GM23338 (cell line): Measurements from ENCODE around the gene CCDC197. TPM values are rescaled to one million over a fixed set of nuclear protein-coding genes. Genes with fewer than 3 reads are reported as not detected.

ENCODE experiments used
- ATAC-seq: fragments of 200-7000 bp; cut with Tn5 transposase; 3 replicates; pipeline ENCODE4 v1.9.1; 2020
- DNase-seq: peaks from one replicate; pipeline ENCODE4 v3.0.0-alpha.2; 2015; ENCODE audit warnings: low spot score
- H2AFZ ChIP-seq: fragments of 200-600 bp; sonication (generic); 2 replicates; pipeline ENCODE4 v1.8.0; 2016; ENCODE audit warnings: antibody characterized with exemption, mild to moderate bottlenecking, moderate library complexity
- H3F3A ChIP-seq: fragments of 200-600 bp; sonication (generic); replicated peaks from 2 replicates; pipeline ENCODE4 v1.8.0; 2017; ENCODE audit warnings: antibody characterized with exemption, mixed run types, low read depth
- H3K27ac ChIP-seq: fragments of 200-600 bp; sonication (generic); 2 replicates; pipeline ENCODE4 v1.6.1; 2016; ENCODE audit warnings: low read depth
- H3K27me3 ChIP-seq: fragments of 200-600 bp; sonication (generic); 2 replicates; pipeline ENCODE4 v1.8.0; 2016; ENCODE audit warnings: mild to moderate bottlenecking, mixed run types, moderate library complexity; ENCODE audit not compliant: insufficient read depth
- H3K36me3 ChIP-seq: fragments of 200-600 bp; sonication (generic); 2 replicates; pipeline ENCODE4 v1.8.0; 2016; ENCODE audit warnings: mild to moderate bottlenecking; ENCODE audit not compliant: insufficient read depth
- H3K4me1 ChIP-seq: fragments of 200-600 bp; sonication (generic); 2 replicates; pipeline ENCODE4 v1.8.0; 2016; ENCODE audit warnings: mild to moderate bottlenecking, moderate library complexity; ENCODE audit not compliant: insufficient read depth
- H3K4me2 ChIP-seq: fragments of 200-600 bp; sonication (generic); 2 replicates; pipeline ENCODE4 v1.7.1; 2017; ENCODE audit warnings: mixed run types
- H3K4me3 ChIP-seq: fragments of 200-600 bp; sonication (generic); 2 replicates; pipeline ENCODE4 v1.6.1; 2016; ENCODE audit warnings: mixed run types
- H3K79me2 ChIP-seq: fragments of 200-600 bp; sonication (generic); replicated peaks from 2 replicates; pipeline ENCODE4 v1.8.0; 2017; ENCODE audit warnings: mild to moderate bottlenecking; ENCODE audit not compliant: insufficient read depth
- H3K9me2 ChIP-seq: fragments of 200-600 bp; sonication (generic); 2 replicates; pipeline ENCODE4 v1.8.0; 2017; ENCODE audit not compliant: insufficient read depth
- H4K20me1 ChIP-seq: fragments of 200-600 bp; sonication (generic); replicated peaks from 2 replicates; pipeline ENCODE4 v1.8.0; 2017; ENCODE audit warnings: mild to moderate bottlenecking; ENCODE audit not compliant: insufficient read depth
- H3K27ac Mint-ChIP-seq: 2 replicates; pipeline ENCODE4 v1.8.0; 2020; ENCODE audit warnings: inconsistent platforms, mild to moderate bottlenecking, moderate library complexity, mixed read lengths
- H3K27me3 Mint-ChIP-seq: 3 replicates; pipeline ENCODE4 v1.8.0; 2022; ENCODE audit warnings: low read depth, mild to moderate bottlenecking, moderate library complexity, mixed read lengths, inconsistent platforms; ENCODE audit not compliant: insufficient read depth, poor library complexity
- H3K36me3 Mint-ChIP-seq: 3 replicates; pipeline ENCODE4 v1.8.0; 2021; ENCODE audit warnings: low read depth, mild to moderate bottlenecking, inconsistent platforms, moderate library complexity, mixed read lengths
- H3K4me1 Mint-ChIP-seq: 3 replicates; pipeline ENCODE4 v1.8.0; 2020; ENCODE audit warnings: mild to moderate bottlenecking, inconsistent platforms, mixed read lengths
- H3K4me3 Mint-ChIP-seq: 3 replicates; pipeline ENCODE4 v1.8.0; 2021; ENCODE audit warnings: moderate library complexity, mild to moderate bottlenecking, inconsistent platforms, mixed read lengths
- H3K9me3 Mint-ChIP-seq: 3 replicates; pipeline ENCODE4 v1.8.0; 2020; ENCODE audit warnings: moderate library complexity, mild to moderate bottlenecking, inconsistent platforms, mixed read lengths
- CREB1 ChIP-seq: fragments of 250-450 bp; sonication (Bioruptor Pico); IDR thresholded peaks from 2 replicates; pipeline ENCODE4 v1.5.0; 2020; ENCODE audit warnings: low read depth, mild to moderate bottlenecking, moderate library complexity
- CTCF ChIP-seq, 2 experiments: fragments of 200-600 bp in 1 of 2; sonication (generic) in 1 of 2; conservative IDR thresholded peaks; 2 replicates each; pipeline versions ENCODE4 v1.5.1 to v1.6.1; 2016 to 2017; ENCODE audit warnings: antibody characterized with exemption in 2 of 2, low read depth in 2 of 2, mild to moderate bottlenecking in 2 of 2, moderate library complexity in 1 of 2
- ETS1 ChIP-seq: IDR thresholded peaks from 2 replicates; pipeline ENCODE4 v1.6.1; 2016; ENCODE audit warnings: antibody characterized with exemption
- EZH2 ChIP-seq: fragments of 200-600 bp; sonication (generic); IDR thresholded peaks from one replicate; pipeline ENCODE4 v1.8.0; 2017; ENCODE audit warnings: antibody characterized with exemption, mild to moderate bottlenecking, low read depth; ENCODE audit not compliant: unreplicated experiment
- EZH2phosphoT487 ChIP-seq: fragments of 200-600 bp; sonication (generic); IDR thresholded peaks from one replicate; pipeline ENCODE4 v1.8.1; 2018; ENCODE audit warnings: antibody characterized with exemption; ENCODE audit not compliant: unreplicated experiment
- JUNB ChIP-seq: IDR thresholded peaks from one replicate; pipeline ENCODE4 v1.6.1; 2016; ENCODE audit warnings: antibody characterized with exemption; ENCODE audit not compliant: unreplicated experiment
- NANOG ChIP-seq: IDR thresholded peaks from 2 replicates; pipeline ENCODE4 v1.6.1; 2016; ENCODE audit warnings: antibody characterized with exemption, borderline replicate concordance
- POLR2AphosphoS5 ChIP-seq: IDR thresholded peaks from 2 replicates; pipeline ENCODE4 v1.6.1; 2016; ENCODE audit warnings: antibody characterized with exemption, low read depth
- REST ChIP-seq: IDR thresholded peaks from one replicate; pipeline ENCODE4 v1.6.1; 2018; ENCODE audit warnings: antibody characterized with exemption; ENCODE audit not compliant: unreplicated experiment
- STAT1 ChIP-seq: IDR thresholded peaks from one replicate; pipeline ENCODE4 v1.6.1; 2016; ENCODE audit warnings: antibody characterized with exemption; ENCODE audit not compliant: unreplicated experiment
- ZNF114 ChIP-seq: fragments of 250-450 bp; sonication (Bioruptor Pico); IDR thresholded peaks from 2 replicates; pipeline ENCODE4 v1.5.0; 2020; ENCODE audit warnings: mild to moderate bottlenecking, moderate library complexity
- ZNF331 ChIP-seq: fragments of 250-450 bp; sonication (Bioruptor Pico); IDR thresholded peaks from 2 replicates; pipeline ENCODE4 v1.5.0; 2020; ENCODE audit warnings: low read depth, mild to moderate bottlenecking, moderate library complexity
- ZNF462 ChIP-seq: fragments of 250-450 bp; sonication (Bioruptor Pico); IDR thresholded peaks from 2 replicates; pipeline ENCODE4 v1.5.0; 2020; ENCODE audit warnings: mild to moderate bottlenecking, moderate library complexity
- polyA plus RNA-seq: library from polyadenylated mRNA; unstranded; fragments of >200 nt; fragmentation: Nextera tagmentation; extraction: Ambion mirVana; gene quantifications from 2 replicates; pipeline ENCODE4 v1.2.1, GENCODE V29; 2016
- total RNA-seq: library from RNA; depleted of rRNA; stranded (reverse); fragments of >200 nt; shearing (Covaris generic); gene quantifications from 2 replicates; pipeline ENCODE4 v1.2.3, GENCODE V29; 2014

Gene CCDC197
- total and polyA plus RNA-seq, 2 experiments from 2014 or later, result not detected

- Histone ChIP-seq H2AFZ (no peak overlapping the region), H3K4me1 (no peaks in the 10 kb centered on the region), H3K36me3 (no peaks in the 10 kb centered on the region), H3K79me2 (no peaks in the 10 kb centered on the region), H3F3A (no peaks in the 10 kb centered on the region), H3K4me3 (no peak overlapping the region), H4K20me1 (no peaks in the 10 kb centered on the region), H3K4me2 (no peak overlapping the region), H3K27ac (no peak overlapping the region), H3K9me2 (no peaks in the 10 kb centered on the region), H3K27me3 (no peaks in the 10 kb centered on the region)
- Mint-ChIP-seq H3K4me3 (no peak overlapping the region), H3K27me3 (peaks cover 7% of the 10 kb centered on the region), H3K4me1 (peaks cover 35% of the 10 kb centered on the region), H3K27ac (no peak overlapping the region), H3K9me3 (no peaks in the 10 kb centered on the region), H3K36me3 (no peaks in the 10 kb centered on the region)
- ATAC-seq, result no peak
- TF ChIP-seq ETS1 (no peak), REST (no peak), STAT1 (no peak), POLR2AphosphoS5 (no peak), NANOG (no peak), ZNF114 (CRISPR knock-in tag) (no peak), ZNF462 (CRISPR knock-in tag) (no peak), ZNF331 (CRISPR knock-in tag) (no peak), EZH2phosphoT487 (no peak), CREB1 (CRISPR knock-in tag) (no peak), EZH2 (no peak), CTCF (conservative IDR thresholded peaks at IDR 0.05; ENCODE audit: low read depth in 2 of 2) (no peak), JUNB (no peak)
- DNase-seq, result no peak
Observed at GRCh38 chr14:93955850-93956481, 41.1 kb upstream of the CCDC197 start.
